Lower lobe of right lung (tissue), 2 donors: ENCODE data around the gene HTATIP2. TPM values are rescaled to one million over a fixed set of nuclear protein-coding genes. Genes with fewer than 3 reads are reported as not detected.

Experiments
- ATAC-seq, 2 donors: fragments of 200-7000 bp; cut with Tn5 transposase; one replicate each; pipeline ENCODE4 v1.9.1; 2020 to 2022; ENCODE audit warnings: mild to moderate bottlenecking in 2 of 2, moderate library complexity in 2 of 2
- DNase-seq: peaks from one replicate; pipeline ENCODE4 v3.0.0-alpha.2; 2020
- H3K27ac ChIP-seq: fragments of 200-600 bp; one replicate; pipeline ENCODE4 v1.8.0; 2022
- H3K27me3 ChIP-seq: fragments of 200-600 bp; one replicate; pipeline ENCODE4 v1.8.0; 2022; ENCODE audit warnings: low read depth
- H3K36me3 ChIP-seq: fragments of 200-600 bp; one replicate; pipeline ENCODE4 v1.8.0; 2022; ENCODE audit warnings: mild to moderate bottlenecking
- H3K4me1 ChIP-seq: fragments of 200-600 bp; one replicate; pipeline ENCODE4 v1.8.0; 2022
- H3K4me3 ChIP-seq: fragments of 200-600 bp; one replicate; pipeline ENCODE4 v1.8.0; 2022; ENCODE audit warnings: mild to moderate bottlenecking
- H3K9me3 ChIP-seq: fragments of 200-600 bp; one replicate; pipeline ENCODE4 v1.8.0; 2022
- intact Hi-C: fragments of 100-400 bp; cut with DNase I; formaldehyde crosslinking; loops from one replicate; pipeline ENCODE4 v1.11.0; 2022
- total RNA-seq: library from RNA; stranded (reverse); fragmentation: NEBNext Ultra II Directional; extraction: Animal tissue kit (Norgen Biotek cat#: 25700); gene quantifications from one replicate; pipeline ENCODE4 v1.2.1, GENCODE V29; 2021
- TF ChIP-seq, protein P1 (sequence below): fragments of 200-600 bp; IDR thresholded peaks from one replicate; pipeline ENCODE4 v1.8.0; 2022; ENCODE audit warnings: antibody characterized with exemption, mild to moderate bottlenecking
- donor health status: DM: no; HTN: yes; CAD: no; lungs with severe emphysema.

The HTATIP2 gene
- total RNA-seq, 1 donor from 2014 or later, result 54.4 TPM

GRCh38 chr11:20355221-20356219 is 8.0 kb upstream of the HTATIP2 start:
- no peaks in the 10 kb centered on the region for H3K9me3 ChIP-seq
- ATAC-seq (peak; percentile 67 to 70), DNase-seq (no peak)
- no peaks in the 10 kb centered on the region for H3K4me1 ChIP-seq
- no peaks in the 10 kb centered on the region for H3K36me3 ChIP-seq
- H3K27me3 ChIP-seq, result no peaks in the 10 kb centered on the region
- TF ChIP-seq, protein P1, sequence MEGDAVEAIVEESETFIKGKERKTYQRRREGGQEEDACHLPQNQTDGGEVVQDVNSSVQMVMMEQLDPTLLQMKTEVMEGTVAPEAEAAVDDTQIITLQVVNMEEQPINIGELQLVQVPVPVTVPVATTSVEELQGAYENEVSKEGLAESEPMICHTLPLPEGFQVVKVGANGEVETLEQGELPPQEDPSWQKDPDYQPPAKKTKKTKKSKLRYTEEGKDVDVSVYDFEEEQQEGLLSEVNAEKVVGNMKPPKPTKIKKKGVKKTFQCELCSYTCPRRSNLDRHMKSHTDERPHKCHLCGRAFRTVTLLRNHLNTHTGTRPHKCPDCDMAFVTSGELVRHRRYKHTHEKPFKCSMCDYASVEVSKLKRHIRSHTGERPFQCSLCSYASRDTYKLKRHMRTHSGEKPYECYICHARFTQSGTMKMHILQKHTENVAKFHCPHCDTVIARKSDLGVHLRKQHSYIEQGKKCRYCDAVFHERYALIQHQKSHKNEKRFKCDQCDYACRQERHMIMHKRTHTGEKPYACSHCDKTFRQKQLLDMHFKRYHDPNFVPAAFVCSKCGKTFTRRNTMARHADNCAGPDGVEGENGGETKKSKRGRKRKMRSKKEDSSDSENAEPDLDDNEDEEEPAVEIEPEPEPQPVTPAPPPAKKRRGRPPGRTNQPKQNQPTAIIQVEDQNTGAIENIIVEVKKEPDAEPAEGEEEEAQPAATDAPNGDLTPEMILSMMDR, result peak; percentile 41
- intact Hi-C loops, result no loop called here
- H3K4me3 ChIP-seq, result no peak overlapping the region
- H3K27ac ChIP-seq, result no peak overlapping the region

DNA sequence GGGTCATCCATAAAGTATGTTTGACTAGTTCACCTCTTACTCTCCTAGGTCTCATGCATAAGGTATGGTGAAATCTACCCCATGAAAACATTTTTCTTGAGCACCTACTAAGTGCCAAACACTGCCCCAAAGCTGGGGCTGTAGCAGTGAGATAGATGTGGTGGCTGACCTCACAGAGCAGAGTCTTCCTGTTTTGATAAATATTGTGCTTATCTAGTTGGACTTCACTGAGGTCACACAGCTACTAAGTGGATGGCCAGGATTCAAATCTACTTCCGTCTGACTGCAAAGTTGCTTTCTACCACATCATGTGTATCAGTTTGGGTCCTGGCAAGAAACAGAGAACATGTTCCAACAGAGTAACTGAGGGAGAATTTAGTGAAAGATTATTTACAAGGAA is 6.4 kb upstream of the HTATIP2 start:
- Histone ChIP-seq H3K36me3 (no peaks in the 10 kb centered on the region), H3K9me3 (no peaks in the 10 kb centered on the region), H3K4me1 (no peaks in the 10 kb centered on the region), H3K27me3 (no peaks in the 10 kb centered on the region), H3K27ac (no peak overlapping the region), H3K4me3 (no peak overlapping the region)
- ATAC-seq (no peak), DNase-seq (no peak)
- intact Hi-C loops, result no loop called here
- TF ChIP-seq, protein P1, result no peak

DNA sequence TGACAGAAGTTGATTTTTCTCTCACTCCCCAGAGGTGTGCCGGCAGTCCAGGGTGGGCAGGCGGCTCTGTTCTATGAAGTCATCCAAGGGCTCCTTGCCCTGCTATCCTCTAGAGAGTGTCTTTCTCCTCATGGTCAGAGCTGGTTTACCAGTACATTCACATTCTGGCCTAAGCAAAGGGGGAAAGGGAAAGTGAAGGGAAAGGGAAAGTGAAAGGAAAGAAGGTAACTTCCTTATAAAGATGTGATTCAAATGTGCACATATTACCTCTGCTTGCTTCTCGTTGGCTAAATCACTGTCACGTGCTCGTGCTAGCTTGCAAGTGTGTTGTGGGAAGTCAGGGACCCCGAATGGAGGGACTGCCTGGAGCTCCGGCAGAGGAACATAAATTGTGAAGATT is 2.9 kb upstream of the HTATIP2 start:
- intact Hi-C loops, result no loop called here
- Histone ChIP-seq H3K27ac (peak overlapping the region; percentile 26), H3K27me3 (no peaks in the 10 kb centered on the region), H3K4me1 (peaks cover 16% of the 10 kb centered on the region), H3K4me3 (no peak overlapping the region), H3K9me3 (no peaks in the 10 kb centered on the region), H3K36me3 (no peaks in the 10 kb centered on the region)
- TF ChIP-seq, protein P1, result no peak
- ATAC-seq (peak; percentile 27 to 34), DNase-seq (no peak)

DNA sequence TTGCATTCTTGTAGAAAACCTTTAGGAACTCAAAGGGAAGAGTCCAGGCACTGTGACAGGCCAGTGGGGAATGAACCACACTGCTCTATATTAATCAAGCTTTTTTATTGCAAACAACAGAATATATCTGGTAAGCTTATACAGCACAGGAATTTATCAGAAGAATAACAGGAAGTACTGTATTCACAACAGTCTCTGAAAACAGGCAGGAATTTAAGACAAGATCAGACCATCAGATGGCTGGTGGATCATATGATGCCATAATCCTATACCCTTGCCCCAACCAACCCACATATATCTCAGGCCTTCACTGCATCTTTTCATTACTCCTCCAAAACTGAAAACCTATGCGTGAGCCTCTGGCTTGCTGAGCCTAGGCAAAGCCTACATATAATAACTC is 1.0 kb upstream of the HTATIP2 start:
- no peak overlapping the region for H3K4me3 ChIP-seq
- ATAC-seq (no peak), DNase-seq (no peak)
- peaks cover 16% of the 10 kb centered on the region for H3K4me1 ChIP-seq
- intact Hi-C loops, result no loop called here
- no peaks in the 10 kb centered on the region for H3K36me3 ChIP-seq
- TF ChIP-seq, protein P1, result no peak
- H3K9me3 ChIP-seq, result no peaks in the 10 kb centered on the region
- no peaks in the 10 kb centered on the region for H3K27me3 ChIP-seq
- no peak overlapping the region for H3K27ac ChIP-seq

- Histone ChIP-seq H3K9me3 (no peaks in the 10 kb centered on the region), H3K4me3 (peak overlapping the region; percentile 75), H3K36me3 (no peaks in the 10 kb centered on the region), H3K4me1 (peaks cover 16% of the 10 kb centered on the region), H3K27ac (peak overlapping the region; percentile 89), H3K27me3 (no peaks in the 10 kb centered on the region)
- DNase-seq (no peak), ATAC-seq (peak; percentile 2 to 13)
- intact Hi-C loops, result no loop called here
- TF ChIP-seq, protein P1, result no peak
Measured at GRCh38 chr11:20363149-20363499, 390 bp upstream of the HTATIP2 start.
